NB4 (cell line): Measurements from ENCODE around the gene TMEM97.

ENCODE experiments used
- MYC ChIP-seq: IDR thresholded peaks from 2 replicates; pipeline ENCODE4 v1.6.1; 2011; ENCODE audit warnings: low read depth, low read length
- POLR2A ChIP-seq: IDR thresholded peaks from 2 replicates; pipeline ENCODE4 v1.6.1; 2011; ENCODE audit warnings: mild to moderate bottlenecking; ENCODE audit not compliant: insufficient read length; ENCODE audit errors: extremely low read depth
- TF ChIP-seq, protein P1 (sequence below): IDR thresholded peaks from one replicate; pipeline ENCODE4 v1.5.1; 2012; ENCODE audit warnings: low read depth, low read length
- TF ChIP-seq, protein P2 (sequence below): IDR thresholded peaks from 2 replicates; pipeline ENCODE4 v1.6.1; 2011; ENCODE audit warnings: low read depth, low read length

DNA sequence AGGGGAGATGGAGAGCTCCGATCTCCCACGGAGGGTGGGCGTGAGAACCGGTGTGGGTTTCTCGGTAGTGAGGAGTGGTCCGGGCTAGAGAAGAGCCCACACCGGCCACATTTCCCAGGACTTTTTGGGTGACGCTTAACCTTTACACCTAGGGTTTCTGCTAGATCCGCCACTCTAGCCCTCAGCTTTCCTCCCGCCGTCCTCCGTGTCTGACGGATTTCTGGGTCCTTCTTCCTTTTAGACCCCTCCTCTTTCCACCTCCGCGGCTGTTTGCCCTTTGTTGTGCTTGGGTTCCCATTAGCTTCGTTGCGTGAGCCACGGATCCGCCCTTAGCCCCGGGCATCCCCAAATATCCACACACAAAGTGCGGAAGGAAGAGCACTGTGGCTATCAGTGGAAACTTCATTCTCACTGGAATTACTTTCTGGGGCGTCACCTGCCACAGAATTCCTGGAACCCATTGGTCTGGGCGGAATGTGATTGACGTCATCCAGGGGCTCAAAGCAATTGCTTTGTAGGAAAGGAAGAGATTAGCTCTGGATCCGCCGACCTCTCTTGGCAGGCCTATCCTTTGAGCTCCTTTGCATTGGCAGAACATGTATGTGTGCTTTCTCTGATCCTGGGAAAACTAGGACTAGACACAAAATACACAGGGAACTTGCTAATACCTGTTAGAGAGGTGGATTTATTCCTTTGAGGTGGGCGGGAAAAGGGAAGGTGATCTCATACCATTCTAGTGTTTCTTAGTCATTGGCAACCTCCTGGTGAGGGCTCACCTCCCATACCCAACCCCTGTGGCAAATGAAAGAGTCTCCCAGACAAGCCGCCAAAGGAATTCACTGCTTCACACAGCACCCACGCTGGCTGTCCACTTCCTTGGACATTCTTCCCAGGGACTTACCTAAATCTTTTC lies 17.2 kb downstream of the TMEM97 start:
- TF ChIP-seq, protein P1, sequence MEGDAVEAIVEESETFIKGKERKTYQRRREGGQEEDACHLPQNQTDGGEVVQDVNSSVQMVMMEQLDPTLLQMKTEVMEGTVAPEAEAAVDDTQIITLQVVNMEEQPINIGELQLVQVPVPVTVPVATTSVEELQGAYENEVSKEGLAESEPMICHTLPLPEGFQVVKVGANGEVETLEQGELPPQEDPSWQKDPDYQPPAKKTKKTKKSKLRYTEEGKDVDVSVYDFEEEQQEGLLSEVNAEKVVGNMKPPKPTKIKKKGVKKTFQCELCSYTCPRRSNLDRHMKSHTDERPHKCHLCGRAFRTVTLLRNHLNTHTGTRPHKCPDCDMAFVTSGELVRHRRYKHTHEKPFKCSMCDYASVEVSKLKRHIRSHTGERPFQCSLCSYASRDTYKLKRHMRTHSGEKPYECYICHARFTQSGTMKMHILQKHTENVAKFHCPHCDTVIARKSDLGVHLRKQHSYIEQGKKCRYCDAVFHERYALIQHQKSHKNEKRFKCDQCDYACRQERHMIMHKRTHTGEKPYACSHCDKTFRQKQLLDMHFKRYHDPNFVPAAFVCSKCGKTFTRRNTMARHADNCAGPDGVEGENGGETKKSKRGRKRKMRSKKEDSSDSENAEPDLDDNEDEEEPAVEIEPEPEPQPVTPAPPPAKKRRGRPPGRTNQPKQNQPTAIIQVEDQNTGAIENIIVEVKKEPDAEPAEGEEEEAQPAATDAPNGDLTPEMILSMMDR: no peak
- TF ChIP-seq POLR2A: no peak
- TF ChIP-seq, protein P2, sequence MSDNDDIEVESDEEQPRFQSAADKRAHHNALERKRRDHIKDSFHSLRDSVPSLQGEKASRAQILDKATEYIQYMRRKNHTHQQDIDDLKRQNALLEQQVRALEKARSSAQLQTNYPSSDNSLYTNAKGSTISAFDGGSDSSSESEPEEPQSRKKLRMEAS: no peak
- no peak for TF ChIP-seq MYC
